ENCODE data around the gene AP3S2. TPM values are rescaled to one million over a fixed set of nuclear protein-coding genes. Genes with fewer than 3 reads are reported as not detected.

AP3S2 gene
- polyA plus RNA-seq, 1 experiment, result 54.8 TPM

GRCh38 chr15:89909611-89910010, 15.8 kb upstream of the AP3S2 start:
- CTCF ChIA-PET, result interaction anchor here (0.6 to 2.4 kb wide), 3 partner anchors 35 to 161 kb away, joined by 6 to 7 read pairs (median 7); no protein-coding TSS in a partner anchor
- POLR2A ChIA-PET, result no interaction called here
- no peak overlapping the region for H3K27ac ChIP-seq (ENCODE audit: low read depth, low read length)
- no peak for TF ChIP-seq CTCF (IDR thresholded peaks at IDR 0.05; ENCODE audit: low read depth, low read length)
- no peaks in the 10 kb centered on the region for H3K9me3 ChIP-seq (ENCODE audit: control insufficient read depth, insufficient read depth, low read length)
- no peak overlapping the region for H3K4me3 ChIP-seq (ENCODE audit: low read depth, low read length)
- DNase-seq (ENCODE audit: low read depth, low spot score), result no peak
- no peaks in the 10 kb centered on the region for H3K27me3 ChIP-seq (ENCODE audit: control insufficient read depth, insufficient read depth, low read length)

- CTCF ChIA-PET, result no interaction called here
- Histone ChIP-seq H3K27me3 (ENCODE audit: control insufficient read depth, insufficient read depth, low read length) (no peaks in the 10 kb centered on the region), H3K4me3 (ENCODE audit: low read depth, low read length) (no peak overlapping the region), H3K9me3 (ENCODE audit: control insufficient read depth, insufficient read depth, low read length) (no peaks in the 10 kb centered on the region), H3K27ac (ENCODE audit: low read depth, low read length) (no peak overlapping the region)
- no peak for TF ChIP-seq CTCF (IDR thresholded peaks at IDR 0.05; ENCODE audit: low read depth, low read length)
- POLR2A ChIA-PET, result no interaction called here
- no peak for DNase-seq (ENCODE audit: low read depth, low spot score)
Measured at GRCh38 chr15:89908226-89908625, 14.4 kb upstream of the AP3S2 start.

GRCh38 chr15:89907289-89907688, 13.5 kb upstream of the AP3S2 start:
- no peak for DNase-seq (ENCODE audit: low read depth, low spot score)
- no peak overlapping the region for H3K4me3 ChIP-seq (ENCODE audit: low read depth, low read length)
- ChIA-PET POLR2A (no interaction called here), CTCF (interaction anchor here (1.3 kb wide), 1 partner anchor 9 kb away, joined by 4 read pairs; no protein-coding TSS in a partner anchor)
- no peak overlapping the region for H3K27ac ChIP-seq (ENCODE audit: low read depth, low read length)
- TF ChIP-seq CTCF (IDR thresholded peaks at IDR 0.05; ENCODE audit: low read depth, low read length), result no peak
- H3K27me3 ChIP-seq (ENCODE audit: control insufficient read depth, insufficient read depth, low read length), result no peaks in the 10 kb centered on the region
- H3K9me3 ChIP-seq (ENCODE audit: control insufficient read depth, insufficient read depth, low read length), result no peaks in the 10 kb centered on the region

GRCh38 chr15:89905846-89906378, 12.1 kb upstream of the AP3S2 start:
- no peak for DNase-seq (ENCODE audit: low read depth, low spot score)
- POLR2A ChIA-PET, result no interaction called here
- CTCF ChIA-PET, result no interaction called here
- TF ChIP-seq CTCF (IDR thresholded peaks at IDR 0.05; ENCODE audit: low read depth, low read length), result no peak
- no peak overlapping the region for H3K4me3 ChIP-seq (ENCODE audit: low read depth, low read length)
- H3K27me3 ChIP-seq (ENCODE audit: control insufficient read depth, insufficient read depth, low read length), result no peaks in the 10 kb centered on the region
- H3K27ac ChIP-seq (ENCODE audit: low read depth, low read length), result no peak overlapping the region
- no peaks in the 10 kb centered on the region for H3K9me3 ChIP-seq (ENCODE audit: control insufficient read depth, insufficient read depth, low read length)

GRCh38 chr15:89904519-89904918, 10.7 kb upstream of the AP3S2 start:
- DNase-seq (ENCODE audit: low read depth, low spot score), result no peak
- ChIA-PET POLR2A (no interaction called here), CTCF (no interaction called here)
- no peaks in the 10 kb centered on the region for H3K9me3 ChIP-seq (ENCODE audit: control insufficient read depth, insufficient read depth, low read length)
- H3K27ac ChIP-seq (ENCODE audit: low read depth, low read length), result no peak overlapping the region
- no peak for TF ChIP-seq CTCF (IDR thresholded peaks at IDR 0.05; ENCODE audit: low read depth, low read length)
- H3K4me3 ChIP-seq (ENCODE audit: low read depth, low read length), result no peak overlapping the region
- no peaks in the 10 kb centered on the region for H3K27me3 ChIP-seq (ENCODE audit: control insufficient read depth, insufficient read depth, low read length)
